PC-9 (cell line): Measurements from ENCODE around the gene ESRP2. TPM values are rescaled to one million over a fixed set of nuclear protein-coding genes. Genes with fewer than 3 reads are reported as not detected.

Experiments
- BruUV-seq: library from RNA; stranded (reverse); fragments of 400-500 nt; replicated peaks from 2 replicates; lab custom pipeline; 2021; lab: Mats Ljungman, UMichigan
- CTCF ChIA-PET: fragments of 300-600 bp; sonication (Branson Sonifier 250); formaldehyde crosslinking; loops from one replicate; lab custom pipeline; 2022; ENCODE audit warnings: antibody characterized with exemption; lab: Charles Lee
- POLR2A ChIA-PET: fragments of 300-600 bp; sonication (Branson Sonifier 250); formaldehyde crosslinking; loops from one replicate; lab custom pipeline; 2022; ENCODE audit warnings: antibody characterized with exemption; ENCODE audit not compliant: unreplicated experiment; lab: Charles Lee
- DNase-seq, 2 experiments: peaks; one replicate each; pipeline versions ENCODE4 v3.0.0 to v3.0.0-alpha.2; 2015 to 2022; ENCODE audit warnings: mixed read lengths in 1 of 2
- H2AFZ ChIP-seq: fragments of 200-600 bp; sonication (generic); 2 replicates; pipeline ENCODE4 v1.8.1; 2017; ENCODE audit warnings: antibody characterized with exemption
- H3F3A ChIP-seq: fragments of 200-600 bp; sonication (generic); 2 replicates; pipeline ENCODE4 v1.8.1; 2017; ENCODE audit warnings: antibody characterized with exemption, mild to moderate bottlenecking, low read depth; ENCODE audit not compliant: insufficient read depth
- H3K27ac ChIP-seq: fragments of 200-600 bp; sonication (generic); 2 replicates; pipeline ENCODE4 v1.6.1; 2016; ENCODE audit warnings: mixed run types
- H3K27me3 ChIP-seq: fragments of 200-600 bp; sonication (generic); 2 replicates; pipeline ENCODE4 v1.6.1; 2016; ENCODE audit warnings: low read depth, mixed run types; ENCODE audit not compliant: insufficient read depth
- H3K36me3 ChIP-seq: fragments of 200-600 bp; sonication (generic); 2 replicates; pipeline ENCODE4 v1.6.1; 2016; ENCODE audit warnings: low read depth, mixed run types
- H3K4me1 ChIP-seq: fragments of 200-600 bp; sonication (generic); replicated peaks from 2 replicates; pipeline ENCODE4 v1.6.1; 2016; ENCODE audit warnings: mixed run types; ENCODE audit not compliant: insufficient read depth
- H3K4me2 ChIP-seq: fragments of 200-600 bp; sonication (generic); 2 replicates; pipeline ENCODE4 v1.6.1; 2017; ENCODE audit warnings: mixed run types
- H3K4me3 ChIP-seq: fragments of 200-600 bp; sonication (generic); 2 replicates; pipeline ENCODE4 v1.6.1; 2016; ENCODE audit warnings: mixed run types
- H3K79me2 ChIP-seq: fragments of 200-600 bp; sonication (generic); 2 replicates; pipeline ENCODE4 v1.6.1; 2017; ENCODE audit warnings: low read depth, mixed run types
- H3K9me2 ChIP-seq: fragments of 200-600 bp; sonication (generic); 2 replicates; pipeline ENCODE4 v1.8.1; 2017; ENCODE audit warnings: mild to moderate bottlenecking; ENCODE audit not compliant: insufficient read depth
- H3K9me3 ChIP-seq: fragments of 200-600 bp; sonication (generic); 2 replicates; pipeline ENCODE4 v1.8.1; 2016; ENCODE audit warnings: low read depth; ENCODE audit not compliant: insufficient read depth
- H4K20me1 ChIP-seq: fragments of 200-600 bp; sonication (generic); 2 replicates; pipeline ENCODE4 v1.8.1; 2017; ENCODE audit not compliant: insufficient read depth
- EZH2 ChIP-seq: fragments of 200-600 bp; sonication (generic); IDR thresholded peaks from 2 replicates; pipeline ENCODE4 v1.8.0; 2017; ENCODE audit warnings: antibody characterized with exemption, low read depth
- intact Hi-C: fragments of 100-400 bp; cut with micrococcal nuclease; formaldehyde crosslinking; loops from one replicate; pipeline ENCODE4 v1.10.0; 2022; ENCODE audit not compliant: unreplicated experiment
- total RNA-seq: library from RNA; stranded (reverse); gene quantifications from 2 replicates; pipeline ENCODE4 v1.2.3, GENCODE V29; 2021
- TF ChIP-seq, protein P1 (sequence below): fragments of 200-600 bp; sonication (generic); conservative IDR thresholded peaks from 2 replicates; pipeline ENCODE4 v1.6.1; 2017; ENCODE audit warnings: mixed run types, antibody characterized with exemption, mild to moderate bottlenecking, moderate library complexity

The ESRP2 gene
- total RNA-seq, 1 experiment from 2014 or later: 45.0 TPM

DNA sequence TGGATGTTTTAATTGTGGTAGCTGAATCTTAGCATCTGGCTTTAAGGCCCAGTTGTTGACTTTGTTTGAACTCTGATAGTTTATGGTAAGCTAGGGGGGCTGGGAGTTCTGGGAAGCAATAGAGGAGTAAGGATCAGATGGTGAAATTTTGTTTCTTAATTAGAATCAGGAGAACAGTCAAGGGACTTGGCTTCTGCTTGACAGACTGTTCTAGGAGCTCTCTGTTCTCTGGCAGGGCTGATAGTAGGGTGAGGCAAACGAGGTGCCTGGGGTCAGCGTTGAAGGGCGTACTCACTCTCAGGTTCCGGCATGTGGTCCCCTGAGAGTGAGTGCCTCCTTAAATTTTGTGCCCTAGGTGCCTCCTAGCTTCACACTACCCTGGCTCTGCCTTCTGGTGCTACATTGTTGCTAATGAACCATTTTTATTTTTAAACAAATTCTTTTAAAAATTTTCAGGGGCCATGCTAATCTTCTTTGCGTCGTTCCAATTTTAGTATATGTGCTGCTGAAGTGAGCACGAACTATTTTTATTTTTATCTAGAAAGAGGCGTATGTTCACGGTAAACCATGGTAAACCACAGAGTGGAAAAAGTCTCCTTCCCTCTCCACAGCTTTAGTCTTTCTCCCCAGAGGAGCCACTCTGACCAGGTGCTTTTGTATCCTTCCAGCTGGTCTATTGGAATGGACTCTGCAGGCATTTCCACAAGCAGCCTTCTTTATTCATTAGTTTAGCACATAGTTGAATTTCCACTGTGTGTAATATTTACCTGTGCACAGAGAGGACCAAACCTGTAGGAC, 48.1 kb upstream of the ESRP2 start:
- Histone ChIP-seq H2AFZ (no peak overlapping the region), H3K4me3 (no peak overlapping the region), H3K4me1 (0 out of 2 replicates have a peak, but pooled peaks cover 7% of the 10 kb centered on the region), H3K27ac (no peak overlapping the region), H3K9me2 (no peaks in the 10 kb centered on the region), H3K4me2 (no peak overlapping the region), H3K79me2 (no peaks in the 10 kb centered on the region), H4K20me1 (peaks cover 13% of the 10 kb centered on the region), H3F3A (no peaks in the 10 kb centered on the region), H3K9me3 (no peaks in the 10 kb centered on the region), H3K27me3 (no peaks in the 10 kb centered on the region), H3K36me3 (no peaks in the 10 kb centered on the region)
- BruUV-seq: no TSS peak
- no peak for TF ChIP-seq EZH2
- TF ChIP-seq, protein P1, sequence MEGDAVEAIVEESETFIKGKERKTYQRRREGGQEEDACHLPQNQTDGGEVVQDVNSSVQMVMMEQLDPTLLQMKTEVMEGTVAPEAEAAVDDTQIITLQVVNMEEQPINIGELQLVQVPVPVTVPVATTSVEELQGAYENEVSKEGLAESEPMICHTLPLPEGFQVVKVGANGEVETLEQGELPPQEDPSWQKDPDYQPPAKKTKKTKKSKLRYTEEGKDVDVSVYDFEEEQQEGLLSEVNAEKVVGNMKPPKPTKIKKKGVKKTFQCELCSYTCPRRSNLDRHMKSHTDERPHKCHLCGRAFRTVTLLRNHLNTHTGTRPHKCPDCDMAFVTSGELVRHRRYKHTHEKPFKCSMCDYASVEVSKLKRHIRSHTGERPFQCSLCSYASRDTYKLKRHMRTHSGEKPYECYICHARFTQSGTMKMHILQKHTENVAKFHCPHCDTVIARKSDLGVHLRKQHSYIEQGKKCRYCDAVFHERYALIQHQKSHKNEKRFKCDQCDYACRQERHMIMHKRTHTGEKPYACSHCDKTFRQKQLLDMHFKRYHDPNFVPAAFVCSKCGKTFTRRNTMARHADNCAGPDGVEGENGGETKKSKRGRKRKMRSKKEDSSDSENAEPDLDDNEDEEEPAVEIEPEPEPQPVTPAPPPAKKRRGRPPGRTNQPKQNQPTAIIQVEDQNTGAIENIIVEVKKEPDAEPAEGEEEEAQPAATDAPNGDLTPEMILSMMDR: no peak
- intact Hi-C loops: no loop called here
- POLR2A ChIA-PET: no interaction called here
- CTCF ChIA-PET: no interaction called here
- DNase-seq: no peak

DNA sequence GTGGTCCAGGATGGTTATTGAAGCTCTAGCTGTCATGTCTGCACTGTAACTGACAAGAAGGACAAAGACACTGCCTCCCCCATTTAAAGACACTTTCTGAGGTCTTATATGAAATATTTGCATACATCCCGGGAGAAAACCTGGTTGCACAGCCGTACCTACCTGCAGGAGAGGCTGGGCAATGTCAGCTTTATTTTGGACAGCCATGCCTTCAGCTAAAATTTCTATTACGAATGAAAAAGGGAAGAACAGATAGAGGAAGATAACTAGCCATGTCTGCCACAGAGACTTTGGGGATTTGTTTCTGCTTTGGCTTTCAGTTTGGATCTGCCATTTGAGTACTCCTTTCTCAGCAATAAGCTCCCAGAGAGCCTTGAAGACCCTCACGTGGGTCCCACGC, 47.4 kb upstream of the ESRP2 start:
- no peaks in the 10 kb centered on the region for H3K79me2 ChIP-seq
- H3K27me3 ChIP-seq: no peaks in the 10 kb centered on the region
- no peak overlapping the region for H3K4me3 ChIP-seq
- H3K9me3 ChIP-seq: no peaks in the 10 kb centered on the region
- no peak for DNase-seq
- H3K36me3 ChIP-seq: no peaks in the 10 kb centered on the region
- intact Hi-C loops: no loop called here
- POLR2A ChIA-PET: no interaction called here
- H3K27ac ChIP-seq: no peak overlapping the region
- no peaks in the 10 kb centered on the region for H3F3A ChIP-seq
- no peak overlapping the region for H3K4me2 ChIP-seq
- 0 out of 2 replicates have a peak, but pooled peaks cover 7% of the 10 kb centered on the region for H3K4me1 ChIP-seq
- BruUV-seq: no TSS peak
- H3K9me2 ChIP-seq: no peaks in the 10 kb centered on the region
- no peak overlapping the region for H2AFZ ChIP-seq
- peaks cover 13% of the 10 kb centered on the region for H4K20me1 ChIP-seq
- TF ChIP-seq EZH2: no peak
- TF ChIP-seq, protein P1: no peak
- CTCF ChIA-PET: no interaction called here

- no peaks in the 10 kb centered on the region for H3K9me2 ChIP-seq
- no peak overlapping the region for H3K4me2 ChIP-seq
- H3K4me3 ChIP-seq: no peak overlapping the region
- CTCF ChIA-PET: no interaction called here
- intact Hi-C loops: no loop called here
- no peaks in the 10 kb centered on the region for H3K79me2 ChIP-seq
- H3K9me3 ChIP-seq: no peaks in the 10 kb centered on the region
- no peaks in the 10 kb centered on the region for H3K27me3 ChIP-seq
- no TSS peak for BruUV-seq
- no peak for DNase-seq
- no peaks in the 10 kb centered on the region for H3F3A ChIP-seq
- H4K20me1 ChIP-seq: peaks cover 13% of the 10 kb centered on the region
- H3K27ac ChIP-seq: no peak overlapping the region
- no peaks in the 10 kb centered on the region for H3K36me3 ChIP-seq
- POLR2A ChIA-PET: no interaction called here
- no peak overlapping the region for H2AFZ ChIP-seq
- TF ChIP-seq, protein P1: no peak
- no peaks in the 10 kb centered on the region for H3K4me1 ChIP-seq
Measured at GRCh38 chr16:68282064-68282452, 46.1 kb upstream of the ESRP2 start.
